LHCN-M2 (cell line): ENCODE measurements around the gene INPP5D. TPM values are rescaled to one million over a fixed set of nuclear protein-coding genes. Genes with fewer than 3 reads are reported as not detected.
A peak's percentile ranks its signal among the peaks of the same experiment; 100 is the strongest.

Experiments used
- DNase-seq: peaks from one replicate; pipeline ENCODE4 v3.0.0-alpha.2; 2012; ENCODE audit warnings: low read depth
- total RNA-seq: library from RNA; depleted of rRNA; stranded (reverse); fragments of >200 nt; gene quantifications from 2 replicates; pipeline ENCODE4 v1.2.3, GENCODE V29; 2014

Gene INPP5D
- total RNA-seq, 1 experiment from 2014 or later, result 0.34 TPM

GRCh38 chr2:233208382-233209116 is 148.4 kb downstream of the INPP5D start:
- DNase-seq, result no peak

GRCh38 chr2:233209117-233209532 is 149.0 kb downstream of the INPP5D start:
- DNase-seq, result no peak

GRCh38 chr2:233209533-233210171 is 149.5 kb downstream of the INPP5D start:
- peak; percentile 13 for DNase-seq

- no peak for DNase-seq
Measured at GRCh38 chr2:233210281-233210680, 150.1 kb downstream of the INPP5D start.

- DNase-seq, result peak; percentile 85
Measured at GRCh38 chr2:233210843-233211547, 150.9 kb downstream of the INPP5D start.

GRCh38 chr2:233211548-233211895 is 151.4 kb downstream of the INPP5D start:
- no peak for DNase-seq

- no peak for DNase-seq
Measured at GRCh38 chr2:233213011-233213410, 152.9 kb downstream of the INPP5D start.

GRCh38 chr2:233213975-233214374 is 153.8 kb downstream of the INPP5D start:
- no peak for DNase-seq

- peak; percentile 31 for DNase-seq
Measured at GRCh38 chr2:233217892-233218377, 157.8 kb downstream of the INPP5D start.

- no peak for DNase-seq
Measured at GRCh38 chr2:233218836-233219235, 158.7 kb downstream of the INPP5D start.

GRCh38 chr2:233219848-233220247 is 159.7 kb downstream of the INPP5D start:
- no peak for DNase-seq

GRCh38 chr2:233221378-233222063 is 161.4 kb downstream of the INPP5D start:
- DNase-seq, result no peak

GRCh38 chr2:233223059-233223894 is 163.1 kb downstream of the INPP5D start:
- DNase-seq, result no peak

- no peak for DNase-seq
Measured at GRCh38 chr2:233225230-233226068, 165.3 kb downstream of the INPP5D start.

GRCh38 chr2:233226511-233227031 is 166.4 kb downstream of the INPP5D start:
- DNase-seq, result no peak

GRCh38 chr2:233227346-233227978 is 167.3 kb downstream of the INPP5D start:
- no peak for DNase-seq

GRCh38 chr2:233228376-233228775 is 168.2 kb downstream of the INPP5D start:
- no peak for DNase-seq

GRCh38 chr2:233233618-233234230 is 173.6 kb downstream of the INPP5D start:
- no peak for DNase-seq

GRCh38 chr2:233234264-233234663 is 174.1 kb downstream of the INPP5D start:
- DNase-seq, result no peak
